RKO (cell line): ENCODE data around the gene VWA8.
"Not testable (repeated sequence)": the region's sequence is repeated elsewhere in the genome, so short reads cannot be mapped to it uniquely, and the experiment has no call there.

ENCODE experiments used
- DNase-seq: peaks from one replicate; pipeline ENCODE4 v3.0.0-alpha.2; 2016; ENCODE audit warnings: low spot score

The VWA8 gene

DNA sequence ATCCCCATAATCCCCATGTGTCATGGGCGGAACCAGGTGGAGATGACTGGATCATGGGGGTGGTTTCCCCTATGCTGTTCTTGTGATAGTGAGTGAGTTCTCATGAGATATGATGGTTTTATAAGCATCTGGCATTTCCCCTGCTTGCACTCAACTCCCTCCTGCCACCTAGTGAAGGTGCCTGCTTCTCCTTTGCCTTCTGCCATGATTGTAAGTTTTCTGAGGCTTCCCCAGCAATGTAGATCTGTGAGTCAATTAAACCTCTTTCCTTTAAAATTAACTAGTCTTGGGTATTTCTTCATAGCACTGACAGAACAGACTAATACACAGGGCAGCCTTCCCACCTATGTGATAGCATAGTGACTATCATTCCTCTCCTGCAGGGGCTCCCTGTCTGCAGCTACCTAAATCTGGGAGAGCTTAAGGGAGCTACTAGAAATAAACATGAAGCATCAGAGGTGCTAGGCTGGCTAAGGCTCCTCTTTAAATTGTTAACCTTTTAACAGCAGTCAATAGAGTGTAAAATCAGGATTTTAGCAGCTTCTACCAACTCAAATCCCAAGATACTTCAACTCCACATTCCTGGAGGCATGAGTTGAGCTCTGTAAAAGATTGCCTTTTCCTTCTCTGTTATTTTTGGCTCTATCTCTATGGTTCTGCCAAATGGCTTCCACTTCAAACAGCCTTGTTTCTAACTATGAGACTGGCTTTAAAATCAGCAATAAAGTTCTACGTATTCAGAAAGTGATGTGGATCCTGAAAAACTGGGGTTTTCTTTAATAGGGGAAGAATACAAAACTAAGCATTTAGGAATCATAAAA lies 112.3 kb downstream of the VWA8 start:
- DNase-seq: no peak

DNA sequence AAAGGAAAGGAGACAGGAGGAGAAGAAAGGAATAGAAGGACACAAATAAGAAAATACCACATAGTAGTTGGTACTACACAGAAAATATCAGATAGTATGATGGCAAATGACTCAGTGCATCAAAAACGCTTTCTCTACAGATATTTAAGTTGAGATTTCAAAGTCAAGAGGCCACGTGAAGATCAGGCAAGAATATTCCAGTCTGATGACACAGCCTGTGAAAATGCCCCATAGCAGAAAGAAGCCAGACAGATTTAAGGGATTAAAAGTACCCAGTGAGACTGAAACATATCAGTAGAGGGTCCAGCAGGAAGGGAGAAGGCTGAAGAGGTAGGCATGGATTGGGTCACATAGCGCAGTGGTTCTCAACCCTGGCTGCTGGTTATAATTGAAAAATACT lies 113.7 kb downstream of the VWA8 start:
- DNase-seq: no peak

DNA sequence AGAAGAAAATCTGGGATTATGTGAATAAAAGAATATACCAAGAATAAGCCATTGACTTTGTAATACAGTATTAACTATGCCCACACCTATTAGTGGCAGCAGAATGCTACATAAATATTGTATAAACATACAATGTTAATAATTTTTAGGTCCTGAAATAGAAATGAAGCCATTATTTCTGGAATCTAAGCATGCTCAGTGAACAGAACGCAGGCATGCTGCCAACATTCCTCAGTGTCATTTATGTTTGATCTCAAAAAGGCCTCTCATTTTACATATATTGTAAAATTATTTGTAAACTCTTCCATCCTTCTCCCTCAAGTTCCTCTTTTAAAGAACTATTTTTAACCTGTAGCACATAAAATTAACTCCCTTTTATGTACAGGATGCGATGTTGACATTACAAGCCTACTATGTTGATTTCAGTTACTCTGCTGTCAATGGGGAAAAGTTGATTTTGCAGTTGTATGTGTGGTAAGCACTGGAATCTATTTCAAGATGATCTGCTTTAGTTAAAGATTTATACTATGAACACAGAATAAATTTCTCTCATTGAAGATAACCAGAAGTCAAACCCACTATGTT lies 118.8 kb downstream of the VWA8 start:
- DNase-seq: no peak

DNA sequence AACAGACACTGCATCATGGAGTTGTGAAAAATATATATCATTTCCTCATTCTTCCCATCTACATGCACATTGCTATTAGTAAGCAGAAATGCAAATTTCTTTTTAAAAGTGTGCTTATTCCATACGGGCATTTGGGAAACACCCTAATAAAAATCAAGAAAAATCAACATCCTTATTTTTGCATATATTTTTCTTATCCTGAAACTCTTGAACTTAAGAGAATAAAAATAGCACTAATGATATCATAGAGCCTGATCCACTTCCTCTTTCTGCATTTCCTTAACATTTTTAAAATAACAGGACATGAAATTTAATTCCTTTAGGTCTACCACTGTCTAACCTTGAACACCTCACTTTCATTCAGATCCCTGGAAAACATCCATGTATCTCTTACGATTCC lies 123.3 kb downstream of the VWA8 start:
- no peak for DNase-seq

DNA sequence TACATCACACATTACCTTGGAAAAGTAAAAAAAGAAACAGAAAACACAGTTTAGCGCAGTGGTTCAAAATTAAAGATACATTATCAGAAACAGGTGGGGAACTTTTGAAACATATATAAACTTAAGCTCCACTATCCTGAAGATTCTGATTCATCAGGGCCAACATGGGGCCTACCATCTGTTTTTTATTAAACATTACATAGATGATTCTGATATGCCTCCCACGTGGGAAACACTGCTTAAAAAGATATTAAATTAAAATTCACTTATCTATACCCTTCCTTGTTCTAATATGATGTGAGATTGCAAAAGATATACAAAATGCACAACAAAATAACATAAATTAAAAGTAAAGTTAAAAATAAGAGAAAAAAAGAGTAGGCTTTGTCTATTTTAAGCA lies 125.0 kb downstream of the VWA8 start:
- DNase-seq: no peak

DNA sequence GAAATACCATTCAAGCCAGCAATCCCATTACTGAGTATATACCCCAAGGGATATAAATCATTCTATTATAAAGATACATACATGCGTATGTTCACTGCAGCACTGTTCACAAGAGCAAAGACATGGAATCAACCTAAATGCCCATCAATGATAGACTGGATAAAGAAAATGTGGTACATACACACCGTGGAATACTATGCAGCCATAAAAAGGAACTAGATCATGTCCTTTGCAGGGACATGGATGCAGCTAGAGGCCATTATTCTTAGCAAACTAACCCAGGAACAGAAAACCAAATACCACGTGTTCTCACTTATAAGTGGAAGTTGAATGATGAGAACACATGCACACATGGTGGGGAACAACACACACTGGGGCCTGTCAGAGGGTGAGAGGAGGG lies 126.2 kb downstream of the VWA8 start:
- not testable (repeated sequence) for DNase-seq

DNA sequence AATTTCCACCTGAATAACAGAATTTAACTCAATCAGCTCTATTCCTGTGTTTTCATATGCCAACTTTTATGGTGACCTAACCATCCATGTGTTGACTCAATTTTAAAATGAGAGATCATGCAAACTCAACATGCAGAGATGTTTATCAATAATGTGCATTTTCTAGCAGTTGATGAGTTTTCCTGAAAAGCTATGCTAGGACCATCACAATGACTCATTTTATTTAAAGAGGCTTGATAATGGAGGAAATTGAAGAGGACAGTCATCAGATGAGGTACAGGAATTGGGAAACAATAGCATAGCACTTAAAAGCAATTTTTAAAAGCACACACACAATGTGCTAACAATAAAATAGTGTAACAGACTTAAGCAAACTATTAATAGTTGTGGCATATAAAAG lies 127.1 kb downstream of the VWA8 start:
- DNase-seq: no peak

DNA sequence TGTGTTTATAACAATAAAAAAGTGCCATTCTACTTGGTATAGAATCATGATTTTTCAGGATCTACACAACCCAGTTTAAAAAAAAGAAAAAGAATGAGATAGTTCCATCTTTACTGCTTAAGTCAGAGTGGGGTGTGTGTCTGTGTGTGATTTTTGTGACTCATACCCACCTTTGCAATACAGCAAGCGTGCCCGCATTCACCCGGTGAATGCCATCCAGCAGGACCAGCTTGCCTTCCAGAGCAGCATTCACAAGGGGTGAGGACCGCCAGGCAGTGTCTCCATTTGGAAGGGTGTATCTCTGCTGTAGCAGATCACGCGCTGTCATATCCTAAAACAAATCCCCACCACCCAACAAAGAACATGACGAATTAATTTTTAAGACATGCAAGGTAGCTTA lies 127.7 kb downstream of the VWA8 start:
- no peak for DNase-seq

DNA sequence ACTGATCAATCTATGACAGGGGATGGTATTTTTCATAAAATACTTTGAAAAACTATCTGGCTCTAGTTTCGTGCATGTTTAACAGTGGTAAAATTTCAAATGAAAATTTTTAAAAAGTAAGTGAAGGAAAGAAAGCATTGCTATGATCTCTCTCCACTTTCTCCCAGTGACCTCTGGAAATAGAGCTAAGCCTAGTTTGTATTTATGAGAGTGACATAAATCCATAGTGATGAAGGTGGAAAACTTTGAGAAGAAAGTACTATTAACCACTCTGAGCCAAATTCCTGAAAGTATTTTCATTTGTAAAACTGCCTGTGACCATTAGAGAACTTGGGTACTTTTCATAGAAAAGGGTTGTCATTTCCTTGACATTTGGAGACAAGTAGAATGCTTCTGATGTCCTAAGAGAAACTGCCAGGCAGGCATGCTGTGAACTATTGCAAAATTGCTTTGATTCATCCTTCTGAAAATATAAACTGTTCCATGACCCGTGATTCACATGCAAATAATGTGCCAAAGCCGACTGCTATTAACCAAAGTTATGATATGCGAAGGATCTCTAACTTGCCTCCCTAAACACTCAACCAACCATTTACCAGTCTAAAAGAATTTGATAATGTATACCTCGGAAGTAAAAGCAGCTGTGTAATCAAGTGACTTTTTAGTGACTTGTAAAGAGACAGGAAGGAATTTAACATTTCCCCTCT lies 133.2 kb downstream of the VWA8 start:
- DNase-seq: peak; percentile 18

DNA sequence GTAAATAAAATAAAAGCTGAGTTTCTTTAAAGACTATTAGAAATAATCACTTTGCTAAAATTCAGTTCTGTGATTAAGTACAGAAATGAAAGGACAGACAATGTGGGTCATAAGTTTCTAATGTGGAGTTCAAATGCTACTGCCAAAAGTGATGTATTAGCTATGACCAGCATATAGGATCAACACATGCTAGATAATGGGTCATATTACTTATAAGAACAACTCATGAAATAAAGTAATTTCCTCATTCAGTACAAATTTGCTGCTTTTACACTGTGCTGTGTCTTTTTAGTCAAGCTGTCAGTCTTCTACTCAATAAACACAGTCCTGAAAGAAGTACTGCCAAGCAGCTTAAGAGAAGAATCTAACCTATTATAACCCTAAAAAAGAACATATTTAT lies 135.2 kb downstream of the VWA8 start:
- DNase-seq: no peak

DNA sequence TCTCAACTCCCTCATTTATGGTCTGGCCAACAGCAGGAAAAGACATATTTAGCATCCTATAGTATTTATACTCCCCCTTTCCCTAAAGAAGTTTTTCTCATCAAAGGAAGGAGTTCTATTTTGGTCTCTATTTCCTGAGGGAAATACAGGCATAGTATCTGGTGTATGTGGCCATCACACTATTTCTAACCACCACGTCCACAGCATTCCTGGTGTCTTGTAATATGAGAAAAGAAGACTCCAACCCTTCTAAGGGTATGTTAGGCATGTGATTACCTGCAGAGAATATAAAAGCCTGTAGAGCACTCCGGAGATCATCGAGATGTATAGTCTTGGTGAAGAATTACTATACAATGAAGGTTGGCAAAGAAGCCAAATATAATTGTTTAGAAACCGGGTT lies 137.4 kb downstream of the VWA8 start:
- DNase-seq: no peak

DNA sequence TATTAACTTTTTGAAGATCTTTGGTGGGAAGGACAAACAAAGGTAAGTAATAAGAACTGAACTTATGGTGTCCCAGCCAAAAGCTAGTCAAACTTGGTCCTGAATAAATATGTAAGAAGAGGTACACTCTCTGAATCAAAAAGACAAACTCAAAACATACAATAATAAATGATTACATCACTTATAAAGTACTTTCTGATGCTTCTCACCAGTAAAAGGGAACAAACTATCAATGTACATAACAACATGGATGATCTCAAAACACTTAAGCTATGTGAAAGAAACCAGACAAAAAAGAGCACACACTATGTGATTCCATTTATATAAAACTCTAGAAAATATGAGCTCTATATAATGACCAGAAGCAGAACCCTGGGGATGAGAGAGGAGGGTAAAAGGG lies 138.3 kb downstream of the VWA8 start:
- DNase-seq: no peak

DNA sequence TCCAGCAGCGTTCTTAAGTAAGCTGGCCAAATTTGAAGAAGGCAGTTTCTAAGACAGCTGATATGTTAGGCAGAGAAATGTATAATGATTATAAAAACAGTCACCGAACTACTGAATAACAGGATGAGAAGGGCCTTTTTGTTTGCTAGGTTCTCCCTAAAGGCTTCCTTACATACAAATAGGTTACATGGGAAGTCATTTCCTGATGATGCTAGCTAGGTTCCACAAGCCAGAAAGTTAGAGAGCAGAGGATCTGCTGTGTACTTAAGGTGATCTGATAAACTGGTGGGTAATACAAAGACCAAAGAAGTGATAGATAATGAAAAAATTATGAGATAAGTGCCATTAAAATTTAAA lies 139.7 kb downstream of the VWA8 start:
- DNase-seq: no peak

DNA sequence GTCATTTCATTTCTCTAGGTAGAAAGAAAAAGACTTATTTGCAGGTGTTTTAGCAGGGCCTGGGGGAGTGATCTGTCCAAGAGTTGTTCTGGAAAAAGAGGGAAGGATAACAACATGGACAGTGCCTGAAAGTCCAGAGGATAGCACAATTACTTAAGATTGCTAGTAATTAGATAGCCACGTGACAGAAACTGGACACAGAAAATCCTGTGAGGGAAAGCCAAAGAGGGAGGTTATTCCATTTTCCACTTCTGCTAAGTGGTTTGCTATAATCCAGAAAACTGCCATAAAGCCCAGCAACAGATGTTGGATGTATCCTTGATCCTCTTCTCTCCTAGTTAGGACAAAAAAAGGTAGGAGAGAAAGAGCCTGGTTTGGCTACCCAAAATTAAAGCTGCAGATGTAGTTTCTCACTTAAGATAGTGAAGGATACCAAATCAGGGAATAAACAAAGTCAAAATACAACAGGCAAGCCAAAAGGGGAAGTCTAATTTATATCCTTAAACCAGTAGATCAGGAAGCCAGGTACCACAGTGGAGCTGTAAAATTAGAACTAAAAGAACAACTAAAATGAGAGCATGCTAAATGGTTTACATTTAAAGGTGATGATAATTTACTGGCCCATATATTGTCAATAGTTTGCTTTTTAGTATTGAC lies 140.2 kb downstream of the VWA8 start:
- DNase-seq: no peak

DNA sequence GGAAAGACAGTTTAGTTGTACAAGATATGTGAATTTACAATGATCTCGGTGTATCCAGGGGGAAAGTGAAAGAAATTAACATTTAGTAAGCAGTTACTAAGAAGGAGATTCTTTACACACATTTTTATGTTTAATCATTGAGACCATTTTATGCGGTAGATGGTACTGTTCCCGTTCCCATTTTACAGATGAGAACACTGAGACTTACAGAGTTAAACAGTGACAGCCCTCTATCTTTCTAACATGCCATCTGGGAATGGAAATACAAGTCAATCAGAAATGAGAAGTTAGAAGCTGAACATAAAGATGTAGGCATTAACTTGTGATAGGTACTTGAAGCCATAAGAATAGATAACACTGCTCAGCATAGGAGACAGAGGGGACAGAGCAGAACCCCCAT lies 144.9 kb downstream of the VWA8 start:
- no peak for DNase-seq

DNA sequence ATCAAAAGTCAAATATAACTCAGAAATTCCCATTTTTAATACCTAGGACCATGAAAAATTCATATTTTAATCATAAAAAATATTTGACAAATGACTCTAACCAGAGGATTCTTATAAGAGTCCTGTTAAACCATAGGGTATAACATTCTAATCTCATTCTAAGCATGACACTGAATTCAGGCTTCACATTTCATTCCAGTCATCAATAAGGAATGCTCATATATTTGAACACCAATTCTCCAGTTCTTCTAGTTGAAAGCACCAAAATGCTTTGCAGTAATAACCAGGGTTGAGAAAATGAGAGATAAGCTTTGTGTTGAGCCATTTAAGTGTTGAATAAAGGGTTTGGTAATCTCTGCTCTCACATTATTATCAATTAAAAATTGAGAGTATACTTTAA lies 147.5 kb downstream of the VWA8 start:
- DNase-seq: no peak

DNA sequence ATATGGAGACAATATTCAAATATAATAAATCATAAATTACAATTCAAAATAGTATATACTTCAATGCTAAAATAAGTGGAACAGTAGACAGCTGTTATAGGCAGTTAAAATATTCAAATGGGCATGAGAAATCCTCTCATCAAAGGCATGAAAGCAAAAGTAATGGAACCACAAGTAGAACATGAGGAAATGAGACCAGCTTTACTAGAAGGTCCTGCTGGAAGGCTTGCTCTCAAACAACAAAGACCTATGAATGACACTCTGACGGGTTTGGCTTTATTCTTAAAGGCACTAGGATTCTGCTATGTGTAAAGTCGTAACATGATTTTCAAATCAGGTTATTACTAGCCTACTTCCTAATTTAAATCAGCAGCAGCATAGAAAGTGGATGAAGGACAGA lies 148.1 kb downstream of the VWA8 start:
- DNase-seq: no peak

DNA sequence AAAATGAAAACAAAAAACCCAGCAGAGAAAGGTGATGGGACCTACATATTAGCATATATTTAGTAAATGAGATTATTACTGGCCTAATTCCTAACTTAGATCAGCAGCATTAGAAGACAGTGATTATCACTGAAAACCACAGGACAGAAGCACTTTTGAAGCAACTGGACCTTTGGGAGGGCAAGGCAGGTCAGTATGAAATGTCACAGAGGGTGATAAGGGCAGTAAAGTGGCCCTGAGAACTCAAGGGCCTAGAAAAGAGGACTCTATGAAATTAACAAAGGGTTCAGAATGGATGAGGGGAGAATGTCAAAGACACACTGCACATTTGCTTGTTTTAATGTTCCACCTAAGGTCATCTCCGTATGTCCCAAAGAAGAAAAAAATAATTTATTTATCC lies 148.7 kb downstream of the VWA8 start:
- DNase-seq: no peak

DNA sequence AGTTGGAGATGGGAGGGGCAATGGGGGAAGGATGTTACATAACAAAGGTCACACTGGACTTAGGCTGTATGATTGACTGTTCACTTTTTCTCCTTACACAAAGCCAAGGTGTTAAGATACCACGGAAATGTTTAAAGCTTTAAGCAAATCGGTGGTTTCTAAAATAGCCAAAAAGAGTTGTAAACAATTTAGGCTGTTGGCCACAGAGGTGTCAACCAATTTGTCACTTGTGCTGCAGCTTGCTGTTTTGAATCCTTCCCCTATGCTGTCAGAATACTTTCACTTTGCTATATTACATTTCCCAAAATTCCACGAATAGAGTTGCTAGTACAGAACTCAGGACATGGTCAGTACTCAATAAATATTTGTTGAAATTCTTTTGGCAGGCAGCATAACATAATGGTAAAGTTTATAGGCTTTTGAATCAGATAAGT lies 149.3 kb downstream of the VWA8 start:
- no peak for DNase-seq

DNA sequence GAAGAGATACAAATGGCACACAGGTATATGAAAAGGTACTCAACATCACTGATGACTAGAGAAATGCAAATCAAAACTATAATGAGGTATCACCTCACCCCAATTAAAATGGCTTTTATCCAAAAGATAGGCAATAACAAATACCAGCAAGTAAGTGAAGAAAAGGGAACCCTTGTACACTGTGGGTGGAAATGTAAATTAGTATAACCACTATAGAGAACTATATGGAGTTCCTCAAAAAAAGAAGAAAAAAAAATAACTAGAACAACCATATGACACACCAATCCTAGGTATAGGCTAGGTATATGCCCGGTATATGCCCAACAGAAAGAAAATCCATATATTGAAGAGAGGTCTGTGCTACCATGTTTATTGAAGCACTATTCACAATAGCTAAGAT lies 150.9 kb downstream of the VWA8 start:
- no peak for DNase-seq

DNA sequence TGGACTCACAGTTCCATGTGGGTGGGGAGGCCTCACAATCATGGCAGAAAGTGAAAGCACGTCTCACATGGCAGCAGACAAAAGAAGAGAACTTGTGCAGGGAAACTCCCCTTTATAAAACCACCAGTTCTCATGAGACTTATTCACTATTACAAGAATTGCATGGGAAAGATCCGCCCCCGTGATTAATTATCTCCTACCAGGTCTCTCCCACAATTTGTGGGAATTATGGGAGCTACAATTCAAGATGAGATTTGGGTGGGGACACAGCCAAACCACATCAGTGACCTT lies 157.5 kb downstream of the VWA8 start:
- DNase-seq: not testable (repeated sequence)

DNA sequence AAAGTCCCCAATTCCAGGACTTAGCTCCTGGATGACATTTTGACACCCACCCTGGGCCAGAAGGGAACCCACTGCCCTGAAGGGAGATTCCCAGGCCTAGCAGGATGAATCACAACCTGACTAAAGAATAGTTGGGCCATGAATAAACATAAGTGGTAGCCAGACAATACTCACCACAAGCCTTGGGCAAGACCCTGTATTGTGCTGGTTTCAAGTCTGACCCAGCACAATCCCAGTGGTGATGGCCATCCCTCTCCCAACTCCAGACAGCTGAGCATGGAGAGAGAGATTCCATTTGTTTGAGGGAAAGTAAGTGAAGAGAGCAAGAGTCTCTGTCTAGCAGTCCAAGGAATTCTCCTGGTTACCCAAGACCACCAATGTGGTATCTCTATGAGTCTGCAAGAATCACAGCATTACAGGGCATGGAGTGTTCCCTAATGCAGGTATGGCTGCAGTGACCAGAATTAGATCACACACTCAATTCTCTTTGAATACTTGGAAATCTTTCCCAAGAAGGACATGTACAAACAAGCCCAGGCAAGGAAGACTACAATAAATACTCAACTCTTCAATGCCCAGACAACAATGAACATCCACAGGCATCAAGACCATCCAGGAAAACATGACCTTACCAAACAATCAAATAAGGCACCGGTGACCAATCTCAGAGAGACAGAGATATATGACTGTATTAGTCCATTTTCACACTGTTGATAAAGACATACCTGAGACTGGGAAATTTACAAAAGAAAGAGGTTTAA lies 158.0 kb downstream of the VWA8 start:
- DNase-seq: peak; percentile 11
